GM13976 (cell line): ENCODE results near the gene CAPN5.

Source experiments
- DNase-seq: peaks from one replicate; pipeline ENCODE4 v3.0.0; 2012; ENCODE audit warnings: low spot score
- CTCF ChIP-seq: IDR thresholded peaks from 2 replicates; pipeline ENCODE4 v1.5.1; 2012; ENCODE audit warnings: borderline replicate concordance, mild to moderate bottlenecking; ENCODE audit not compliant: insufficient read depth; ENCODE audit errors: extremely low read depth, missing control alignments, control extremely low read depth
- in situ Hi-C: fragments of 300-500 bp; cut with MboI; formaldehyde crosslinking; loops from one replicate; pipeline ENCODE4 v1.12.0; 2022; ENCODE audit warnings: low sequenced_read_pairs, mixed read lengths, inconsistent platforms; ENCODE audit not compliant: unreplicated experiment

The CAPN5 gene

GRCh38 chr11:77072851-77073327 lies 6.1 kb downstream of the CAPN5 start:
- peak; percentile 32 for DNase-seq
- no peak for TF ChIP-seq CTCF
- in situ Hi-C loops = no loop called here

- in situ Hi-C loops = no loop called here
- TF ChIP-seq CTCF = no peak
- DNase-seq = peak; percentile 32
These were observed 6.7 kb downstream of the CAPN5 start for GRCh38 chr11:77073328-77074001.

- in situ Hi-C loops = no loop called here
- TF ChIP-seq CTCF = no peak
- DNase-seq = no peak
These were observed 7.4 kb downstream of the CAPN5 start for GRCh38 chr11:77074205-77074604.

- no peak for TF ChIP-seq CTCF
- in situ Hi-C loops = no loop called here
- peak; percentile 7 for DNase-seq
These were observed 8.0 kb downstream of the CAPN5 start for GRCh38 chr11:77074626-77075221.

- DNase-seq = no peak
- TF ChIP-seq CTCF = no peak
- in situ Hi-C loops = no loop called here
These were observed 8.7 kb downstream of the CAPN5 start for GRCh38 chr11:77075425-77075905.

- TF ChIP-seq CTCF = no peak
- in situ Hi-C loops = no loop called here
- DNase-seq = no peak
These were observed 12.9 kb downstream of the CAPN5 start for GRCh38 chr11:77079666-77080065.
